Testis (tissue), 2 donors: Measurements from ENCODE around the gene MZB1.

ENCODE experiments used
- CTCF ChIP-seq, 3 experiments: fragments of 450-650 bp in 2 of 3; fragments of 200-600 bp in 1 of 3; sonication (generic) in 1 of 3; IDR thresholded peaks; one replicate each; pipeline ENCODE4 v1.5.1; 2016 to 2019; ENCODE audit warnings: antibody characterized with exemption in 3 of 3, mild to moderate bottlenecking in 2 of 3, moderate library complexity in 1 of 3
- POLR2A ChIP-seq: fragments of 450-650 bp; IDR thresholded peaks from one replicate; pipeline ENCODE4 v1.6.1; 2017; ENCODE audit warnings: antibody characterized with exemption, mild to moderate bottlenecking, moderate library complexity

GRCh38 chr5:139392678-139393496 is 3.2 kb upstream of the MZB1 start:
- no peak for TF ChIP-seq POLR2A
- TF ChIP-seq CTCF (IDR thresholded peaks at IDR 0.05) = peak; percentile 21 to 24 (median 22)
